IPS DF 6.9 (cell line): ENCODE data around the gene MPHOSPH6.

ENCODE experiments used
- DNase-seq: peaks from one replicate; pipeline ENCODE4 v3.0.0-alpha.2; 2013; ENCODE audit warnings: low read depth, low spot score
- H3K27ac ChIP-seq: one replicate; pipeline ENCODE4 v1.5.1; 2013; ENCODE audit warnings: low read length, control low read depth
- H3K27me3 ChIP-seq: 2 replicates; pipeline ENCODE4 v1.6.1; 2013; ENCODE audit warnings: mild to moderate bottlenecking, low read length; ENCODE audit not compliant: control insufficient read depth, insufficient read depth
- H3K36me3 ChIP-seq: 2 replicates; pipeline ENCODE4 v1.6.1; 2013; ENCODE audit warnings: low read length; ENCODE audit not compliant: control insufficient read depth, insufficient read depth
- H3K4me1 ChIP-seq: 2 replicates; pipeline ENCODE4 v1.6.1; 2013; ENCODE audit warnings: low read length; ENCODE audit not compliant: control insufficient read depth, insufficient read depth
- H3K4me3 ChIP-seq: 2 replicates; pipeline ENCODE4 v1.5.1; 2013; ENCODE audit warnings: mild to moderate bottlenecking, low read length
- H3K9me3 ChIP-seq: 2 replicates; pipeline ENCODE4 v1.6.1; 2013; ENCODE audit warnings: low read length, inconsistent platforms; ENCODE audit not compliant: control insufficient read depth, insufficient read depth
- WGBS: extraction: QIAGEN DNeasy Blood & Tissue Kit; methylation state at CpG from one replicate; pipeline ENCODE4 v1.1.7; 2013; ENCODE audit warnings: mixed read lengths, missing lambda C conversion rate; ENCODE audit not compliant: insufficient read length, insufficient coverage; 5-methylcytosine and 5-hydroxymethylcytosine counted together

MPHOSPH6 gene

GRCh38 chr16:82175627-82176026 lies 5.6 kb upstream of the MPHOSPH6 start:
- Histone ChIP-seq H3K27ac (no peak overlapping the region), H3K36me3 (no peaks in the 10 kb centered on the region), H3K27me3 (peaks cover 9% of the 10 kb centered on the region; the same call in 1 of the 2 replicates), H3K9me3 (no peaks in the 10 kb centered on the region), H3K4me3 (no peak overlapping the region), H3K4me1 (no peaks in the 10 kb centered on the region)
- no CpG with 5 or more reads among the region's 4 CpGs for WGBS
- no peak for DNase-seq

GRCh38 chr16:82167670-82168069 lies 2.4 kb downstream of the MPHOSPH6 start:
- Histone ChIP-seq H3K27ac (no peak overlapping the region), H3K36me3 (peaks cover 9% of the 10 kb centered on the region; the same call in 1 of the 2 replicates), H3K9me3 (no peaks in the 10 kb centered on the region), H3K27me3 (peaks cover 9% of the 10 kb centered on the region; the same call in 1 of the 2 replicates), H3K4me3 (no peak overlapping the region), H3K4me1 (no peaks in the 10 kb centered on the region)
- no CpG with 5 or more reads among the region's 5 CpGs for WGBS
- DNase-seq: no peak

GRCh38 chr16:82160226-82160625 lies 9.8 kb downstream of the MPHOSPH6 start:
- Histone ChIP-seq H3K9me3 (no peaks in the 10 kb centered on the region), H3K4me1 (no peaks in the 10 kb centered on the region), H3K27me3 (no peaks in the 10 kb centered on the region), H3K4me3 (no peak overlapping the region), H3K36me3 (peaks cover 17% of the 10 kb centered on the region), H3K27ac (no peak overlapping the region)
- DNase-seq: no peak
- no CpG with 5 or more reads among the region's 6 CpGs for WGBS

DNA sequence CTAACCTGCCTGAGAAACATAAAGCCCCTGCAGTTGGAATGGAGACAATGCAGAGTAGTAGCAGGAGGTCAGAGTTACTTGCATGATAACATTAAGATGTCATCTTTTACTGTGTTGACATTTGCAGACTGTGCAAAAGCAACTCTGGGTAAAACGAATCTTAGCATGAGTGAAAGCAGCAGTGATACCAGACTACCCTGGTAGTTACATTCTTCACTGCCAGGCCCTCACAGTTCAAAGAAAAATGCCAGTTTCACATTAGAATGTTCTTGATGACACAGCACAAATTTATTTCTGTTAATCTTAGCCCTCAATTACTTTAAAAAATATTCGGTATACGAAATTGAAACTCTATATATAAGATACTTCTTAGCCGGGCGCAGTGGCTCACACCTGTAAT lies 12.2 kb downstream of the MPHOSPH6 start:
- H3K27me3 ChIP-seq: no peaks in the 10 kb centered on the region
- H3K4me1 ChIP-seq: no peaks in the 10 kb centered on the region
- peaks cover 15% of the 10 kb centered on the region for H3K36me3 ChIP-seq
- no peaks in the 10 kb centered on the region for H3K9me3 ChIP-seq
- DNase-seq: no peak
- H3K27ac ChIP-seq: no peak overlapping the region
- no peak overlapping the region for H3K4me3 ChIP-seq
- WGBS: no CpG with 5 or more reads among the region's 5 CpGs

- Histone ChIP-seq H3K27ac (no peak overlapping the region), H3K4me3 (no peak overlapping the region), H3K36me3 (peaks cover 14% of the 10 kb centered on the region), H3K27me3 (no peaks in the 10 kb centered on the region), H3K4me1 (no peaks in the 10 kb centered on the region), H3K9me3 (no peaks in the 10 kb centered on the region)
- no peak for DNase-seq
- WGBS: no CpG with 5 or more reads among the region's 2 CpGs
These were observed 12.6 kb downstream of the MPHOSPH6 start for GRCh38 chr16:82157534-82157812.

GRCh38 chr16:82156761-82157533 lies 13.1 kb downstream of the MPHOSPH6 start:
- no peaks in the 10 kb centered on the region for H3K9me3 ChIP-seq
- no CpG with 5 or more reads among the region's 14 CpGs for WGBS
- H3K27me3 ChIP-seq: no peaks in the 10 kb centered on the region
- H3K36me3 ChIP-seq: peaks cover 9% of the 10 kb centered on the region; the same call in 1 of the 2 replicates
- no peak for DNase-seq
- no peaks in the 10 kb centered on the region for H3K4me1 ChIP-seq
- no peak overlapping the region for H3K4me3 ChIP-seq
- no peak overlapping the region for H3K27ac ChIP-seq

DNA sequence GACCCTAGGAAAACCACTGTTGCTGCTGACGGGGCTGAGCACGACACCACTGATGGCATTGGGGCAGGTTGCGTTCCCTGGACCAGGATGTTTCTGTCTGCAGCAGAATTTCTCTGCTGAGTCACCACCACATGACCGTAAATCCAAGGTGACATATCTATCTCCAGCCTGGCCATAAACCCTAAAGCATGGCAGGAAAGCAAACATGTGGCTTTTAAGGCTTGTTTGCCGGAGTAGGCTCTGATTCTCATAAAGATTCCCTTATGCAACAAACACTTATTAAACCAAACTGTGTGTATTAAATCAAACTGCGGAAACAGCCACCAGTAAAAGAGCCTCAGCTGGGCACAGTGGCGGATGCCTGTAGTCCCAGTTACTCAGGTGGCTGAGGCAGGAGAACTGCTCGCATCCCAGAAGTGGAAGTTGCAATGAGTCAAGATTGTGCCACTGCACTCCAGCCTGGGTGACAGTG lies 17.3 kb downstream of the MPHOSPH6 start:
- no peak for DNase-seq
- no peaks in the 10 kb centered on the region for H3K4me1 ChIP-seq
- H3K27me3 ChIP-seq: no peaks in the 10 kb centered on the region
- H3K36me3 ChIP-seq: peaks cover 3% of the 10 kb centered on the region; the same call in 1 of the 2 replicates
- H3K4me3 ChIP-seq: no peak overlapping the region
- no peak overlapping the region for H3K27ac ChIP-seq
- no CpG with 5 or more reads among the region's 8 CpGs for WGBS
- H3K9me3 ChIP-seq: no peaks in the 10 kb centered on the region

DNA sequence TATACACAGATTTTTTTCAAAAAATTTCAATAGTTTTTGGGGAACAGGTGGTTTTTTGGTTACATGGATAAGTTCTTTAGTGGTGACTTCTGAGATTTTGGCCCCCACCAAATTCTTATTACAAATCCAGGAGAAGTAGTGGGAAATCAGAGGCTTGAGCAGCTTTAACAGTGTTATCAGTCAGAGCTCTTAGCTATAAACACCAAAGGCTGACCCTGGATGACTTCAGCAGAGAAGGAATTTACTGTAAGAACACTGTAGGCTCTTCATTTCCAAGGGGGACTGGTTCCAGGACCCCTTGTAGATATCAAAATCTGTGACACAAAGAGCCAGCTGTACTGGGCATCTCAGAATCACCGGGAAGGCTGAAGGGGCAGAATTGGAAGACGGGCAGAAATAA lies 17.8 kb downstream of the MPHOSPH6 start:
- Histone ChIP-seq H3K27me3 (no peaks in the 10 kb centered on the region), H3K9me3 (no peaks in the 10 kb centered on the region), H3K4me3 (no peak overlapping the region), H3K36me3 (peaks cover 7% of the 10 kb centered on the region; the same call in 1 of the 2 replicates), H3K27ac (no peak overlapping the region), H3K4me1 (no peaks in the 10 kb centered on the region)
- DNase-seq: no peak
- WGBS: no CpG with 5 or more reads among the region's 2 CpGs

DNA sequence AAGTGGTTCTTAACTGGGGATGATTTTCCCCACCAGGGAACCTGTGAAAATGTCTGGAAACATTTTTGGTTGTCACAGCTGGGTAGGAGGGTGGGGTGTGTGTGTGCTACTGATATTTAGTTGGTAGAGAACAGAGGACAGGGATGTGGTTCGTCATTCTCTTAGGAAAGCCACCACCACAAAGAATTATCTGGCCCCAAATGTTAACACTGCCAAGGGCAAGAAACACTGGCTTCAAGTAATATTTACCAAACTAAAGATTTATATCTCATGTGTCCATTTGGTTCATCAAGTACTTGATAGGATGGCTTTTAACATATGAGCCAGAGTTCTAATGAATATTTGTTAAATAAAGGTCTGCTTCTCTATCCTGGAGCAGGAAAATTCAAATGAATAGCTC lies 19.5 kb downstream of the MPHOSPH6 start:
- no peak overlapping the region for H3K27ac ChIP-seq
- H3K4me1 ChIP-seq: no peaks in the 10 kb centered on the region; the same call in 1 of the 2 replicates
- H3K27me3 ChIP-seq: no peaks in the 10 kb centered on the region
- H3K4me3 ChIP-seq: no peak overlapping the region
- no peaks in the 10 kb centered on the region for H3K9me3 ChIP-seq
- DNase-seq: no peak
- WGBS: no CpG with 5 or more reads among the region's 1 CpG
- H3K36me3 ChIP-seq: peaks cover 12% of the 10 kb centered on the region; the same call in 1 of the 2 replicates

GRCh38 chr16:82149536-82149935 lies 20.5 kb downstream of the MPHOSPH6 start:
- no peak for DNase-seq
- WGBS: no CpG with 5 or more reads among the region's 2 CpGs
- H3K27me3 ChIP-seq: no peaks in the 10 kb centered on the region
- no peak overlapping the region for H3K4me3 ChIP-seq
- no peaks in the 10 kb centered on the region for H3K9me3 ChIP-seq
- H3K27ac ChIP-seq: no peak overlapping the region
- no peaks in the 10 kb centered on the region; the same call in 1 of the 2 replicates for H3K4me1 ChIP-seq
- H3K36me3 ChIP-seq: peaks cover 12% of the 10 kb centered on the region; the same call in 1 of the 2 replicates

DNA sequence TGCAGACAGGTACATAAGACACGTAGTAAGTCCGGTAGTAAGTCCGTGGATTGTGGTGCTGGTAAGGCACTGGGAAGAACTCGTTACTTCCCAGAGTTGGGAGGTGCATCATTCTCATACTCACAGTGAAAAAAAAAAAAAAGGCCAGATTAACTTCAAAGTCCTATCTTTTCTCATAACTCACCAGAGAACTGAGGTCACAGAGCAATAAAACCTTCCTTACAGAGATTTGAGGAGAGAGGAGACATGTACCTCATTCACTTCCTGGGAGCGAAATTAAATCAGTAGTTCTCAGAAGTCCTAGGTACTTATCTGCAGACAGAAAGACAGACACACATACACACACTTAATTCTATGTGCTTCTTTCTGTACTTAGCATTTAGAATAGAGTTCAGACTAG lies 22.5 kb downstream of the MPHOSPH6 start:
- Histone ChIP-seq H3K27me3 (no peaks in the 10 kb centered on the region), H3K36me3 (peaks cover 12% of the 10 kb centered on the region; the same call in 1 of the 2 replicates)
- no CpG with 5 or more reads among the region's 5 CpGs for WGBS

More for the DNA sequence above, 22.5 kb downstream of the MPHOSPH6 start:
- H3K4me1 ChIP-seq: no peaks in the 10 kb centered on the region; the same call in 1 of the 2 replicates
- no peaks in the 10 kb centered on the region for H3K9me3 ChIP-seq
- H3K27ac ChIP-seq: no peak overlapping the region
- DNase-seq: no peak
- no peak overlapping the region for H3K4me3 ChIP-seq
